Stimulated activated naive CD4-positive, alpha-beta T cell (primary cell): ENCODE results near the gene MNAT1.
"Not testable (repeated sequence)": the region's sequence is repeated elsewhere in the genome, so short reads cannot be mapped to it uniquely, and the experiment has no call there.

Experiments used
- DNase-seq, 6 experiments: peaks; one replicate each; lab custom pipeline; 2025; lab: John Stamatoyannopoulos, UW

Gene MNAT1

GRCh38 chr14:60738843-60739508 lies 4.4 kb downstream of the MNAT1 start:
- no peak for DNase-seq

- no peak for DNase-seq
Measured at GRCh38 chr14:60744566-60744965, 10.0 kb downstream of the MNAT1 start.

GRCh38 chr14:60753264-60754119 lies 18.9 kb downstream of the MNAT1 start:
- DNase-seq = peak in 5 of 6 experiments; percentile 27 to 83 (median 76)

- no peak for DNase-seq
Measured at GRCh38 chr14:60756847-60757246, 22.3 kb downstream of the MNAT1 start.

- no peak for DNase-seq
Measured at GRCh38 chr14:60757567-60758002, 23.0 kb downstream of the MNAT1 start.

- no peak for DNase-seq
Measured at GRCh38 chr14:60758885-60759284, 24.3 kb downstream of the MNAT1 start.

GRCh38 chr14:60760209-60760608 lies 25.6 kb downstream of the MNAT1 start:
- DNase-seq = no peak

GRCh38 chr14:60760644-60761364 lies 26.2 kb downstream of the MNAT1 start:
- DNase-seq = no peak

- DNase-seq = no peak
Measured at GRCh38 chr14:60768602-60769001, 34.0 kb downstream of the MNAT1 start.

- no peak for DNase-seq
Measured at GRCh38 chr14:60771117-60771516, 36.6 kb downstream of the MNAT1 start.

- DNase-seq = no peak
Measured at GRCh38 chr14:60773558-60773957, 39.0 kb downstream of the MNAT1 start.

- no peak for DNase-seq
Measured at GRCh38 chr14:60775296-60775695, 40.7 kb downstream of the MNAT1 start.

- DNase-seq = no peak
Measured at GRCh38 chr14:60777856-60778578, 43.5 kb downstream of the MNAT1 start.

- DNase-seq = not testable (repeated sequence)
Measured at GRCh38 chr14:60779745-60780514, 45.4 kb downstream of the MNAT1 start.

GRCh38 chr14:60780558-60780957 lies 46.0 kb downstream of the MNAT1 start:
- not testable (repeated sequence) for DNase-seq

GRCh38 chr14:60786905-60787304 lies 52.3 kb downstream of the MNAT1 start:
- no peak for DNase-seq

GRCh38 chr14:60789656-60790055 lies 55.1 kb downstream of the MNAT1 start:
- DNase-seq = no peak

- DNase-seq = no peak
Measured at GRCh38 chr14:60790850-60791249, 56.3 kb downstream of the MNAT1 start.

- DNase-seq = no peak
Measured at GRCh38 chr14:60796434-60796833, 61.9 kb downstream of the MNAT1 start.

- no peak for DNase-seq
Measured at GRCh38 chr14:60800409-60800808, 65.8 kb downstream of the MNAT1 start.

GRCh38 chr14:60803871-60804270 lies 69.3 kb downstream of the MNAT1 start:
- DNase-seq = no peak
